ENCODE data around the gene ATP11B.

GRCh38 chr3:182789371-182789770 is 3.9 kb upstream of the ATP11B start:
- TF ChIP-seq CTCF (conservative IDR thresholded peaks at IDR 0.05; ENCODE audit: low read depth, low read length) (no peak), EZH2 (IDR thresholded peaks at IDR 0.05; ENCODE audit: borderline replicate concordance, low read depth, low read length, poor library complexity, severe bottlenecking) (no peak)

Data from A673 (cell line).